Stimulated activated effector memory CD8-positive, alpha-beta T cell treated with anti-CD3 and anti-CD28 coated beads, Interleukin-12 subunit alpha, Interleukin-12 subunit beta, amount 100 ng/mL, for 72 hours (primary cell): Measurements from ENCODE around the gene RIT2.

Experiments
- ATAC-seq: fragments of 150-1000 bp; cut with Tn5 transposase; 2 replicates; pipeline ENCODE4 v1.10.0; 2021
- DNase-seq, 2 donors: peaks; one replicate each; pipeline ENCODE4 v3.0.0; 2021 to 2022; ENCODE audit warnings: low spot score in 2 of 2
- H3K27ac Mint-ChIP-seq: one replicate; pipeline ENCODE4 v1.8.0; 2022; ENCODE audit warnings: mild to moderate bottlenecking, mixed read lengths
- H3K36me3 Mint-ChIP-seq: one replicate; pipeline ENCODE4 v1.8.0; 2022; ENCODE audit warnings: mild to moderate bottlenecking, mixed read lengths
- H3K4me1 Mint-ChIP-seq: one replicate; pipeline ENCODE4 v1.8.0; 2022; ENCODE audit warnings: mixed read lengths
- H3K4me3 Mint-ChIP-seq: one replicate; pipeline ENCODE4 v1.8.0; 2022; ENCODE audit warnings: mild to moderate bottlenecking, mixed read lengths
- H3K9me3 Mint-ChIP-seq: one replicate; pipeline ENCODE4 v1.8.0; 2022; ENCODE audit warnings: mixed read lengths

RIT2 gene

GRCh38 chr18:42734520-42734919 lies 381.0 kb downstream of the RIT2 start:
- Mint-ChIP-seq H3K27ac (no peak overlapping the region), H3K36me3 (no peaks in the 10 kb centered on the region), H3K9me3 (peaks cover 28% of the 10 kb centered on the region), H3K4me1 (no peaks in the 10 kb centered on the region), H3K4me3 (no peak overlapping the region)
- ATAC-seq, result no peak
- DNase-seq, result no peak

- DNase-seq (no peak), ATAC-seq (no peak)
- Mint-ChIP-seq H3K4me1 (no peaks in the 10 kb centered on the region), H3K9me3 (peaks cover 14% of the 10 kb centered on the region), H3K4me3 (no peak overlapping the region), H3K36me3 (no peaks in the 10 kb centered on the region), H3K27ac (no peak overlapping the region)
These were observed 385.2 kb downstream of the RIT2 start for GRCh38 chr18:42730272-42730671.

GRCh38 chr18:42719221-42719620 lies 396.3 kb downstream of the RIT2 start:
- no peaks in the 10 kb centered on the region for H3K4me1 Mint-ChIP-seq
- H3K4me3 Mint-ChIP-seq, result no peak overlapping the region
- no peak for ATAC-seq
- H3K9me3 Mint-ChIP-seq, result peaks cover 18% of the 10 kb centered on the region
- no peak for DNase-seq
- no peak overlapping the region for H3K27ac Mint-ChIP-seq
- no peaks in the 10 kb centered on the region for H3K36me3 Mint-ChIP-seq

GRCh38 chr18:42712065-42712464 lies 403.4 kb downstream of the RIT2 start:
- no peak overlapping the region for H3K27ac Mint-ChIP-seq
- H3K9me3 Mint-ChIP-seq, result peaks cover 3% of the 10 kb centered on the region
- H3K4me1 Mint-ChIP-seq, result no peaks in the 10 kb centered on the region
- DNase-seq, result no peak
- ATAC-seq, result no peak
- no peak overlapping the region for H3K4me3 Mint-ChIP-seq
- H3K36me3 Mint-ChIP-seq, result no peaks in the 10 kb centered on the region

GRCh38 chr18:42707080-42707479 lies 408.4 kb downstream of the RIT2 start:
- Mint-ChIP-seq H3K9me3 (peaks cover 9% of the 10 kb centered on the region), H3K27ac (no peak overlapping the region), H3K4me1 (no peaks in the 10 kb centered on the region), H3K36me3 (no peaks in the 10 kb centered on the region), H3K4me3 (no peak overlapping the region)
- no peak for ATAC-seq
- DNase-seq, result no peak

- Mint-ChIP-seq H3K4me1 (no peaks in the 10 kb centered on the region), H3K27ac (no peak overlapping the region)
These were observed 408.9 kb downstream of the RIT2 start for GRCh38 chr18:42706618-42707017.

GRCh38 chr18:42706029-42706608 lies 409.4 kb downstream of the RIT2 start:
- Mint-ChIP-seq H3K9me3 (peaks cover 9% of the 10 kb centered on the region), H3K27ac (no peak overlapping the region), H3K4me3 (no peak overlapping the region), H3K36me3 (no peaks in the 10 kb centered on the region), H3K4me1 (no peaks in the 10 kb centered on the region)
- DNase-seq, result no peak
- ATAC-seq, result no peak

More at GRCh38 chr18:42706618-42707017, 408.9 kb downstream of the RIT2 start:
- Mint-ChIP-seq H3K36me3 (no peaks in the 10 kb centered on the region), H3K4me3 (no peak overlapping the region), H3K9me3 (peaks cover 9% of the 10 kb centered on the region)
- no peak for ATAC-seq
- DNase-seq, result no peak
